Panc1 (cell line): ENCODE data around the gene MGMT. TPM values are rescaled to one million over a fixed set of nuclear protein-coding genes. Genes with fewer than 3 reads are reported as not detected.

Source experiments
- ATAC-seq: fragments of 200-7000 bp; cut with Tn5 transposase; 2 replicates; pipeline ENCODE4 v1.9.1; 2020; ENCODE audit warnings: mild to moderate bottlenecking, moderate library complexity
- BruUV-seq: library from RNA; stranded (reverse); fragments of 400-500 nt; replicated peaks from 2 replicates; lab custom pipeline; 2021; lab: Mats Ljungman, UMichigan
- CTCF ChIA-PET: fragments of 300-600 bp; sonication (Branson Sonifier 250); formaldehyde crosslinking; loops from one replicate; lab custom pipeline; 2022; ENCODE audit warnings: antibody characterized with exemption; lab: Charles Lee
- POLR2A ChIA-PET: fragments of 300-600 bp; sonication (Branson Sonifier 250); formaldehyde crosslinking; loops from one replicate; lab custom pipeline; 2022; ENCODE audit warnings: antibody characterized with exemption; lab: Charles Lee
- DNase-seq: peaks from one replicate; pipeline ENCODE4 v3.0.0-alpha.2; 2010; ENCODE audit warnings: low read depth, low spot score
- H3K27ac ChIP-seq: 2 replicates; pipeline ENCODE4 v1.5.1; 2011; ENCODE audit warnings: mild to moderate bottlenecking, low read length, inconsistent platforms
- H3K27me3 ChIP-seq: fragments of 200-500 bp; sonication (Bioruptor generic); 2 replicates; pipeline ENCODE4 v1.6.0; 2014; ENCODE audit warnings: low read length, inconsistent platforms; ENCODE audit not compliant: control insufficient read depth, insufficient read depth
- H3K36me3 ChIP-seq: fragments of 200-500 bp; sonication (Bioruptor generic); 2 replicates; pipeline ENCODE4 v1.5.1; 2014; ENCODE audit warnings: inconsistent platforms, mild to moderate bottlenecking, low read length, moderate library complexity; ENCODE audit not compliant: control insufficient read depth, insufficient read depth
- H3K4me1 ChIP-seq: 2 replicates; pipeline ENCODE4 v1.5.1; 2011; ENCODE audit warnings: inconsistent platforms, mild to moderate bottlenecking, low read length, moderate library complexity; ENCODE audit not compliant: control insufficient read depth, insufficient read depth
- H3K4me3 ChIP-seq, 2 experiments: 2 replicates each; pipeline ENCODE4 v1.5.1; 2011 to 2012; ENCODE audit warnings: low read depth in 2 of 2, low read length in 2 of 2, mild to moderate bottlenecking in 2 of 2, inconsistent platforms in 1 of 2, moderate library complexity in 1 of 2
- H3K9me3 ChIP-seq: fragments of 200-500 bp; sonication (Bioruptor generic); 2 replicates; pipeline ENCODE4 v1.5.1; 2014; ENCODE audit warnings: low read depth, mild to moderate bottlenecking, inconsistent platforms, low read length, moderate library complexity; ENCODE audit not compliant: control insufficient read depth, insufficient read depth
- POLR2AphosphoS5 ChIP-seq: IDR thresholded peaks from 2 replicates; pipeline ENCODE4 v1.6.1; 2012; ENCODE audit warnings: mild to moderate bottlenecking, low read depth, low read length, moderate library complexity
- SIN3A ChIP-seq: IDR thresholded peaks from 2 replicates; pipeline ENCODE4 v1.6.1; 2012; ENCODE audit warnings: low read depth, mild to moderate bottlenecking, low read length, moderate library complexity, borderline replicate concordance; ENCODE audit not compliant: insufficient read depth
- TCF7L2 ChIP-seq: IDR thresholded peaks from 2 replicates; pipeline ENCODE4 v1.6.1; 2011; ENCODE audit warnings: mild to moderate bottlenecking, low read depth, low read length, inconsistent platforms
- in situ Hi-C: cut with HindIII; loops from 2 replicates; pipeline ENCODE4 v1.10.0; 2016; ENCODE audit warnings: low sequenced_read_pairs, low pct_unique_long_range_greater_than_20kb
- intact Hi-C: fragments of 100-400 bp; cut with micrococcal nuclease; formaldehyde crosslinking; loops from one replicate; pipeline ENCODE4 v1.10.0; 2022; ENCODE audit not compliant: unreplicated experiment
- total RNA-seq: library from RNA; stranded (reverse); gene quantifications from one replicate; pipeline ENCODE4 v1.2.1, GENCODE V29; 2021; ENCODE audit not compliant: unreplicated experiment
- TF ChIP-seq, protein P1 (sequence below): fragments of 450-650 bp; IDR thresholded peaks from 2 replicates; pipeline ENCODE4 v1.5.1; 2017; ENCODE audit warnings: mild to moderate bottlenecking
- TF ChIP-seq, protein P2 (sequence below), 2 experiments: IDR thresholded peaks; 2 replicates each; pipeline ENCODE4 v1.6.1; 2011 to 2012; ENCODE audit warnings: low read depth in 2 of 2, control low read depth in 1 of 2, low read length in 1 of 2, mild to moderate bottlenecking in 1 of 2, moderate library complexity in 1 of 2; ENCODE audit not compliant: insufficient read depth in 1 of 2

The MGMT gene
- total RNA-seq, 1 experiment from 2014 or later: 27.3 TPM

DNA sequence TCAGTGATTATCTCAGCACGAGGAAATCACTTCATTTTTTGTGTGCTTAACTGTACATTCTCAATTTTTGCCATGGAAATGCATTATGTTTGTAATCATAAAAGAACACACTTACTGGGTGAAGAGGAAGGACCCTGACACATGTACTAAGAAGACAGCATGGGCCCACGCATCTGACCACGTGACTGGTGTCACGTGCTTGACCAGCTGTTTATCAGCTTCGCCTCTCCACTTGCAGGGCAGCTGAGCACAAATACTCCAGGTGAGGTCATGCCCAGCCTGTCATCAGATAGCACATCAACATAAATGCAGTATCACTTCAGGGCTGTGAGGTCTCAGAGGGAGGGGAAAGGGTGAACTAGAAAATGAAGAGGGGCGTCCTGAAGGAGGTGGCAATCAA, 317.2 kb downstream of the MGMT start:
- no peak overlapping the region for H3K27ac ChIP-seq
- CTCF ChIA-PET: no interaction called here
- no TSS peak for BruUV-seq

DNA sequence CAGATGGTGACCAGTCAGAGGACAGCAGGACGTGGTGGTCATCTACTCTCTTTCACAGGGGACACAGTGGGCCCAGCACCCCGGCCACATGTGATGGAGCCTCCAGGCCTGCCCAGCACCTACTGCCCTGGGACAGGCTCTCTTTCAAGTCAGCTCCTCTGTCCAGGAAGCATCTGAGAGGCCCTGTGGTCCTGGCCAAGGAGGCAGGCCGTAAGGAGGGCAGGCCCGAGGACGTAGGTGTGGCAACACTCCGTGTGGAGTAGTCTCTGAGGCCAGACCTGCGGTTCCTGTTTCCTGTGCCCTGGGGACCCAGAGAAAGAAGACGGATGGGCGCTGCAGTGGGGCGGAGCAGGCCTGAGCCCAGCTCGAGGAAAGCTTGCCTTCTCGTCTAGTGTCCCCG, 317.9 kb downstream of the MGMT start:
- intact Hi-C loops: no loop called here
- ChIA-PET POLR2A (no interaction called here), CTCF (no interaction called here)
- TF ChIP-seq TCF7L2 (no peak), POLR2AphosphoS5 (no peak), SIN3A (no peak)
- TF ChIP-seq, protein P1, sequence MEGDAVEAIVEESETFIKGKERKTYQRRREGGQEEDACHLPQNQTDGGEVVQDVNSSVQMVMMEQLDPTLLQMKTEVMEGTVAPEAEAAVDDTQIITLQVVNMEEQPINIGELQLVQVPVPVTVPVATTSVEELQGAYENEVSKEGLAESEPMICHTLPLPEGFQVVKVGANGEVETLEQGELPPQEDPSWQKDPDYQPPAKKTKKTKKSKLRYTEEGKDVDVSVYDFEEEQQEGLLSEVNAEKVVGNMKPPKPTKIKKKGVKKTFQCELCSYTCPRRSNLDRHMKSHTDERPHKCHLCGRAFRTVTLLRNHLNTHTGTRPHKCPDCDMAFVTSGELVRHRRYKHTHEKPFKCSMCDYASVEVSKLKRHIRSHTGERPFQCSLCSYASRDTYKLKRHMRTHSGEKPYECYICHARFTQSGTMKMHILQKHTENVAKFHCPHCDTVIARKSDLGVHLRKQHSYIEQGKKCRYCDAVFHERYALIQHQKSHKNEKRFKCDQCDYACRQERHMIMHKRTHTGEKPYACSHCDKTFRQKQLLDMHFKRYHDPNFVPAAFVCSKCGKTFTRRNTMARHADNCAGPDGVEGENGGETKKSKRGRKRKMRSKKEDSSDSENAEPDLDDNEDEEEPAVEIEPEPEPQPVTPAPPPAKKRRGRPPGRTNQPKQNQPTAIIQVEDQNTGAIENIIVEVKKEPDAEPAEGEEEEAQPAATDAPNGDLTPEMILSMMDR: no peak
- TF ChIP-seq, protein P2, sequence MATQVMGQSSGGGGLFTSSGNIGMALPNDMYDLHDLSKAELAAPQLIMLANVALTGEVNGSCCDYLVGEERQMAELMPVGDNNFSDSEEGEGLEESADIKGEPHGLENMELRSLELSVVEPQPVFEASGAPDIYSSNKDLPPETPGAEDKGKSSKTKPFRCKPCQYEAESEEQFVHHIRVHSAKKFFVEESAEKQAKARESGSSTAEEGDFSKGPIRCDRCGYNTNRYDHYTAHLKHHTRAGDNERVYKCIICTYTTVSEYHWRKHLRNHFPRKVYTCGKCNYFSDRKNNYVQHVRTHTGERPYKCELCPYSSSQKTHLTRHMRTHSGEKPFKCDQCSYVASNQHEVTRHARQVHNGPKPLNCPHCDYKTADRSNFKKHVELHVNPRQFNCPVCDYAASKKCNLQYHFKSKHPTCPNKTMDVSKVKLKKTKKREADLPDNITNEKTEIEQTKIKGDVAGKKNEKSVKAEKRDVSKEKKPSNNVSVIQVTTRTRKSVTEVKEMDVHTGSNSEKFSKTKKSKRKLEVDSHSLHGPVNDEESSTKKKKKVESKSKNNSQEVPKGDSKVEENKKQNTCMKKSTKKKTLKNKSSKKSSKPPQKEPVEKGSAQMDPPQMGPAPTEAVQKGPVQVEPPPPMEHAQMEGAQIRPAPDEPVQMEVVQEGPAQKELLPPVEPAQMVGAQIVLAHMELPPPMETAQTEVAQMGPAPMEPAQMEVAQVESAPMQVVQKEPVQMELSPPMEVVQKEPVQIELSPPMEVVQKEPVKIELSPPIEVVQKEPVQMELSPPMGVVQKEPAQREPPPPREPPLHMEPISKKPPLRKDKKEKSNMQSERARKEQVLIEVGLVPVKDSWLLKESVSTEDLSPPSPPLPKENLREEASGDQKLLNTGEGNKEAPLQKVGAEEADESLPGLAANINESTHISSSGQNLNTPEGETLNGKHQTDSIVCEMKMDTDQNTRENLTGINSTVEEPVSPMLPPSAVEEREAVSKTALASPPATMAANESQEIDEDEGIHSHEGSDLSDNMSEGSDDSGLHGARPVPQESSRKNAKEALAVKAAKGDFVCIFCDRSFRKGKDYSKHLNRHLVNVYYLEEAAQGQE (IDR thresholded peaks at IDR 0.05; ENCODE audit: insufficient read depth in 1 of 2, low read depth in 2 of 2, low read length in 1 of 2): no peak
- Histone ChIP-seq H3K4me1 (no peaks in the 10 kb centered on the region), H3K27ac (no peak overlapping the region), H3K4me3 (no peak overlapping the region), H3K36me3 (no peaks in the 10 kb centered on the region), H3K27me3 (no peaks in the 10 kb centered on the region), H3K9me3 (no peaks in the 10 kb centered on the region)
- no TSS peak for BruUV-seq
- in situ Hi-C loops: no loop called here
- DNase-seq: no peak
- ATAC-seq: no peak

More for the DNA sequence above, 317.2 kb downstream of the MGMT start:
- in situ Hi-C loops: no loop called here
- intact Hi-C loops: no loop called here
- Histone ChIP-seq H3K36me3 (no peaks in the 10 kb centered on the region), H3K4me1 (no peaks in the 10 kb centered on the region), H3K9me3 (no peaks in the 10 kb centered on the region), H3K27me3 (no peaks in the 10 kb centered on the region), H3K4me3 (no peak overlapping the region)
- POLR2A ChIA-PET: no interaction called here
- no peak for DNase-seq
- ATAC-seq: no peak
- no peak for TF ChIP-seq TCF7L2
- TF ChIP-seq, protein P1: no peak
- TF ChIP-seq, protein P2 (IDR thresholded peaks at IDR 0.05; ENCODE audit: insufficient read depth in 1 of 2, low read depth in 2 of 2, low read length in 1 of 2): no peak
- TF ChIP-seq SIN3A: no peak
- TF ChIP-seq POLR2AphosphoS5: no peak
